GM12891 (cell line): ENCODE measurements around the gene FAM72A.
"Not testable (repeated sequence)": the region's sequence is repeated elsewhere in the genome, so short reads cannot be mapped to it uniquely, and the experiment has no call there.

ENCODE experiments used
- POLR2A ChIP-seq: IDR thresholded peaks from 2 replicates; pipeline ENCODE4 v1.6.1; 2011; ENCODE audit warnings: low read depth, low read length, control low read depth
- POLR2AphosphoS5 ChIP-seq: IDR thresholded peaks from 2 replicates; pipeline ENCODE4 v1.6.1; 2011; ENCODE audit warnings: low read depth, low read length, control low read depth

DNA sequence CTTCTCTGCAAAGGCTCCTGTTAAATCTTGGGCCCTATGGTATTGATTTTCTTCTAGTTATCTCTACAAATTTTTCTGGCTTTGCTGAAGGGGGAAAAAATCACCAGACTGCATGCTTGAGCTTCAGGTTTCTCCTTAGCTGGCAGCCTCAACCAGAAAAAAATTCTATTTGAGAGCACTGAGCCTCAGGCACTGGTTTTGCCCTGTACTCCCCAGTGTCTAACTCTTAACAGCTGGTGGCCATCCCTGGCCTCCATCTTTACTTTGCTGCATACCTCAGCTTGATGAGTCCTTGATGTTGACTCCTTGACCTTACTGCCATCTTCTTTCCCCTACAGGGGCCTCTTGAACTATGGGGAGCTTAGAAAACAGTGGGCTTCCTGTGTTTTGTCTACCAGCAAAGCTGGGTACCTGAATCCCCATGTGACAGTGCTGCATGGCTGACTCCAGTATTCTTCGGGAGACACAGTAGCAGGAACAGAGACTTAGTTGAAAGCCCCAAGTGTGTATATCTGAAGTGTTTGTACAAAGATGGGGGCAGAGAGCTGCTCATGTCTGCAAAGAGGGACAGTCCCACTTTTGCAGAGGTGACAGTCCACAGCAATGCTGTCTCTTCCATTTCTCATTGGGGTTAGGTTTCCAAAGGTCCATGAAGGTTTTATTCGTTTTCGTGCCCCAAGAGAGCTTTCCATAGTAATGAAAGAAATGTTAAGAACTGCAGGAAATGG is 31.7 kb upstream of the FAM72A start:
- not testable (repeated sequence) for TF ChIP-seq POLR2AphosphoS5, POLR2A
